SJCRH30 (cell line): ENCODE measurements around the gene EHBP1. TPM values are rescaled to one million over a fixed set of nuclear protein-coding genes. Genes with fewer than 3 reads are reported as not detected.

Experiments used
- DNase-seq, 2 experiments: peaks; one replicate each; pipeline ENCODE4 v3.0.0-alpha.2; 2015 to 2020
- H3K27ac ChIP-seq: fragments of 250-450 bp; sonication (Bioruptor Pico); 2 replicates; pipeline ENCODE4 v1.5.1; 2020; ENCODE audit warnings: mild to moderate bottlenecking, moderate library complexity
- H3K27me3 ChIP-seq: fragments of 250-450 bp; sonication (Bioruptor Pico); 2 replicates; pipeline ENCODE4 v1.5.1; 2020; ENCODE audit warnings: mild to moderate bottlenecking, moderate library complexity
- H3K36me3 ChIP-seq: fragments of 250-450 bp; sonication (Bioruptor Pico); 2 replicates; pipeline ENCODE4 v1.5.1; 2020; ENCODE audit warnings: mild to moderate bottlenecking, moderate library complexity
- H3K4me1 ChIP-seq: fragments of 250-450 bp; sonication (Bioruptor Pico); 2 replicates; pipeline ENCODE4 v1.5.1; 2020; ENCODE audit warnings: mild to moderate bottlenecking, moderate library complexity
- H3K4me3 ChIP-seq: fragments of 250-450 bp; sonication (Bioruptor Pico); 2 replicates; pipeline ENCODE4 v1.5.1; 2020; ENCODE audit warnings: mild to moderate bottlenecking, moderate library complexity
- H3K9me3 ChIP-seq: fragments of 250-450 bp; sonication (Bioruptor Pico); replicated peaks from 2 replicates; pipeline ENCODE4 v1.5.1; 2020; ENCODE audit warnings: mild to moderate bottlenecking, moderate library complexity
- total RNA-seq: library from RNA; depleted of rRNA; stranded (reverse); fragments of >200 nt; shearing (Covaris generic); gene quantifications from 2 replicates; pipeline ENCODE4 v1.2.3, GENCODE V29; 2014

The EHBP1 gene
- total RNA-seq, 1 experiment from 2014 or later: 32.7 TPM

- H3K4me3 ChIP-seq: no peak overlapping the region
- no peaks in the 10 kb centered on the region for H3K27me3 ChIP-seq
- H3K4me1 ChIP-seq: no peaks in the 10 kb centered on the region
- no peak for DNase-seq
- H3K27ac ChIP-seq: no peak overlapping the region
- no peaks in the 10 kb centered on the region for H3K9me3 ChIP-seq
- H3K36me3 ChIP-seq: peaks cover 30% of the 10 kb centered on the region
Measured at GRCh38 chr2:63051795-63052333, 346.4 kb downstream of the EHBP1 start.

- Histone ChIP-seq H3K4me1 (no peaks in the 10 kb centered on the region), H3K4me3 (no peak overlapping the region), H3K27me3 (no peaks in the 10 kb centered on the region), H3K36me3 (peaks cover 37% of the 10 kb centered on the region), H3K9me3 (no peaks in the 10 kb centered on the region), H3K27ac (no peak overlapping the region)
- DNase-seq: no peak
Measured at GRCh38 chr2:63052411-63053080, 347.0 kb downstream of the EHBP1 start.

DNA sequence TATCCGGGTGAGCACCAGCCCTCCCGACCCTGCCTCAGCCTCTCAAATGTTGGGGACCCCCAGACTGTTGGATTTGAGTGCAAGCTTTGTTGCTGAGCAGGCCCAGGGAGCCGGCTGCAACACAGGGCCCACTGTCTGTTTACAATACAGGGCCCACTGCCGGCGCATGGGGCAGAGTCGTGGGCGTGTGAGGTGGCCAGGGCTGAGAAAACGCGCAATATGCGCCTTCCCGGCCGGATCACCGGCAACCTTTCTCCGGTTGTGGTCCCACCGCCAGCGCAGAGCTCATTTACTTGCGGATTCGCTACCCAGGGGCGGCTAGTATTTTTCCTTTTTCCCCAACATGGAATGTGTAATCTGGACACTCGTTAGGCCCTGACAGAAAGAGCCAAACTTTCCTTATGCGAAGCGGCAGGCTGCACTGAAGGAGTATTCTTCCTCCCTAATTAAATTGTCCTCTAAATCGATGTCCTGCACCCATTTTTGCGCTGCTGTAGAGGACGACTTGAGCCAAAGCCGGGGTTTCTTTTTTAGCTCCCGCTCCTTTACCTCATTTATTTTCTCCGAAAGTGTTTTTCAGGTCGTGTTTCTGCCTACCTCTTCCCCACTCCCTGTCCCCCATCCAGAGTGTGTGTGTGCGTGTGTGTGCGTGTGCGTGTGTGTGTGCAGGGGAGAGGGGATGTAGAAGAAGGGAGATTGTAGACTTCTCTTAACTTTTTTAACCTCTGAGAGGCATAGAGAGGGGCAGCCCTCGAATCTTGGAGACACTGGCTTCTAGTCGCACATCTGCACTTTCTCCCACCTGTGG lies 347.8 kb downstream of the EHBP1 start:
- no peaks in the 10 kb centered on the region for H3K27me3 ChIP-seq
- no peak overlapping the region for H3K4me3 ChIP-seq
- no peak for DNase-seq
- peaks cover 39% of the 10 kb centered on the region for H3K36me3 ChIP-seq
- H3K9me3 ChIP-seq: no peaks in the 10 kb centered on the region
- H3K4me1 ChIP-seq: no peaks in the 10 kb centered on the region
- no peak overlapping the region for H3K27ac ChIP-seq

DNA sequence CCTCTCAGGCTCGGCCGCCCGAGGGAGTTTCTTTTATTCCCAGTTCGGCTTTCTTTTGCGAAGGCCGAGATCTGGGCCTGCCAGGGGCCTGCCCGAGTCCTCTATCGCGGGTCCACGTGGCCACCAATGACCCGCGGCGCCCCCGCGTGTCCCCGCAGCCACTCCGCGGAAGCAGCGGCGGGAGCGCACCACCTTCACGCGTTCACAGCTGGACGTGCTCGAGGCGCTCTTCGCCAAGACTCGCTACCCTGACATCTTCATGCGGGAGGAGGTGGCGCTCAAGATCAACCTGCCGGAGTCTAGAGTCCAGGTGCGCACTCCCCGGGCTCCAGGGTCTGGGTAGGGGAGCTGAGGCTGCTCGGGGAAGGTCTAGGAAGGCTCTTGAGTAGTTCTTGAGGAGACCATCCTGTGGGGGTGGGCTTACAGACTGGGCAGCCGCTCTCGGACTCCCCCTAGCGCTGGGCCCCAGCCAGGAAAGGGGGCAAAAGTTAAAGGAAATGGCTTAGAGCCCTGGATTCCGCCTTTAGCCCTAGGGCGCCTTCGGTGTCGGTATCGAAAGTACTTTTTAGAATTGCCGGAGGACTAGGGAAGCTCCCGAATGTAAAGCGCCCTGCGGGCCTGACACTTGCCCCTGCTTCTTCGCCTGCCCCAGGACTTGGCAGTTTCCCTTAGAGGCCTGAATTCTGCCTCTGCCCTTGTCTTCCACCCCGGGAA lies 348.5 kb downstream of the EHBP1 start:
- Histone ChIP-seq H3K27ac (no peak overlapping the region), H3K27me3 (no peaks in the 10 kb centered on the region), H3K36me3 (peaks cover 39% of the 10 kb centered on the region), H3K9me3 (no peaks in the 10 kb centered on the region), H3K4me3 (no peak overlapping the region), H3K4me1 (no peaks in the 10 kb centered on the region)
- no peak for DNase-seq

GRCh38 chr2:63054841-63055225 lies 349.3 kb downstream of the EHBP1 start:
- DNase-seq: no peak
- H3K27me3 ChIP-seq: no peaks in the 10 kb centered on the region

DNA sequence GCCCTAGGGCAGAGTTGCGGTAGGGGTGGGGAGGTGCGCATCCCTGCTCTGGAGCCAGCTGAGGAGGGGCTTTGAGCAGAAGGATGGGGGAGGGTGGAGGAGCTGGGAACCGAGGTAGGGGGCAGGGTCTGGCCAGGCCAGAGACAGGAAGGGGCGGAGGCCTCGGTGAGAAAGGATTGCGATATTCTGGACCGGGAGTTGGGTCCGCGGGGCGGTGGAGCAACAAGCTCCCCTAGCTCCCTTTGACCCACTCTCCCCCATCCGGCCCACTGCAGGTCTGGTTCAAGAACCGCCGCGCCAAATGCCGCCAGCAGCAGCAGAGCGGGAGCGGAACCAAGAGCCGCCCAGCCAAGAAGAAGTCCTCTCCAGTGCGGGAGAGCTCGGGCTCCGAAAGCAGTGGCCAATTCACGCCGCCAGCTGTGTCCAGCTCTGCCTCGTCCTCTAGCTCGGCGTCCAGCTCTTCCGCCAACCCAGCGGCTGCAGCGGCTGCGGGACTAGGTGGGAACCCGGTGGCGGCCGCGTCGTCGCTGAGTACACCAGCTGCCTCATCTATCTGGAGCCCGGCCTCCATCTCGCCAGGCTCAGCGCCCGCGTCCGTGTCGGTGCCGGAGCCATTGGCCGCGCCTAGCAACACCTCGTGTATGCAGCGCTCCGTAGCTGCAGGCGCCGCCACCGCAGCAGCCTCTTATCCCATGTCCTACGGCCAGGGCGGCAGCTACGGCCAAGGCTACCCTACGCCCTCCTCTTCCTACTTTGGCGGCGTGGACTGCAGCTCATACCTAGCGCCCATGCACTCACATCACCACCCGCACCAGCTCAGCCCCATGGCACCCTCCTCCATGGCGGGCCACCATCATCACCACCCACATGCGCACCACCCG lies 350.0 kb downstream of the EHBP1 start:
- Histone ChIP-seq H3K27ac (no peak overlapping the region), H3K27me3 (no peaks in the 10 kb centered on the region), H3K4me1 (no peaks in the 10 kb centered on the region), H3K4me3 (no peak overlapping the region), H3K9me3 (no peaks in the 10 kb centered on the region), H3K36me3 (peaks cover 39% of the 10 kb centered on the region)
- DNase-seq: no peak

More at GRCh38 chr2:63054841-63055225, 349.3 kb downstream of the EHBP1 start:
- Histone ChIP-seq H3K36me3 (peaks cover 39% of the 10 kb centered on the region), H3K27ac (no peak overlapping the region), H3K9me3 (no peaks in the 10 kb centered on the region), H3K4me3 (no peak overlapping the region), H3K4me1 (no peaks in the 10 kb centered on the region)

- Histone ChIP-seq H3K9me3 (no peaks in the 10 kb centered on the region), H3K27ac (no peak overlapping the region), H3K36me3 (peaks cover 39% of the 10 kb centered on the region), H3K4me3 (no peak overlapping the region), H3K27me3 (no peaks in the 10 kb centered on the region), H3K4me1 (no peaks in the 10 kb centered on the region)
- no peak for DNase-seq
Measured at GRCh38 chr2:63056107-63057050, 350.9 kb downstream of the EHBP1 start.

GRCh38 chr2:63057249-63058143 lies 352.0 kb downstream of the EHBP1 start:
- Histone ChIP-seq H3K27me3 (no peaks in the 10 kb centered on the region), H3K27ac (no peak overlapping the region), H3K36me3 (peaks cover 39% of the 10 kb centered on the region), H3K4me1 (no peaks in the 10 kb centered on the region), H3K4me3 (no peak overlapping the region), H3K9me3 (no peaks in the 10 kb centered on the region)
- no peak for DNase-seq

DNA sequence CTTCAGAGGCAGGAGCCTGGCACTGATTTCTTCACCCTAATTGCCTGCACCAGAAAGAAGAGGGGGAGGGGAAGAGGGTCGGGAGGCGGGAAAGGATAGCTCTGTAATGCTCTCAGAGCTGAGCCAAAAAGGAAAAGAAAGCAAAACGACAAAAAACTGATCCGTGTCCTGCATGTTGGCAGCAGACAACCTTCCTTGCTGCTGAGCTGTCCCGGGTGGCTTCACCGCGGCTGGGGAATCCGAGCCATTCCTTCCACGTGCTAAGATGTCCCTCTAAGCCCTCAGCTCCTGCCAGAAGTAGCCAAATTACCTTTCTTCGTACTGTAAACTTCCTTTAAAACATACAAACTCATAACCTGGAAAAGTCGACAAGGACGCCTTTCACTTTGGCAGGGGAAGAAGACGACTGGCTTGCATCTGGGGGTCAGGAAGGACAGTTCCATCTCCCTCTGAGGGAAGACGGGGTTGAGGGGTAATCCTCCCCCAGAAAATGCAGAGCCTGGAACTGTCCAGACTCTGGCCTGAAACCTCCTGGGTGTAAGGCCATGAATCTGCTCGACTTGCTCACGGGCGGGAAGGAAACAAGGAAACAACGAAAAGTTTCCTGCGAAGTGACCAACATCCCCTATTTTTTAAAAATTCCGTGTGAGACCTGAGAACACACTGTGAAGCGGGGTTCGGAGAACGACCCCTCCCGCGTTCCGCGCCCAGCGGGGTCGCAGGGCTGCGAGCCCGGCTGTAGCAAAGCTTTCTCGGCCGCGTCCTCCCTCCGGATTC lies 352.8 kb downstream of the EHBP1 start:
- Histone ChIP-seq H3K9me3 (no peaks in the 10 kb centered on the region), H3K36me3 (peaks cover 34% of the 10 kb centered on the region), H3K27ac (no peak overlapping the region), H3K27me3 (no peaks in the 10 kb centered on the region), H3K4me3 (no peak overlapping the region), H3K4me1 (no peaks in the 10 kb centered on the region)
- no peak for DNase-seq

GRCh38 chr2:63058921-63059792 lies 353.6 kb downstream of the EHBP1 start:
- DNase-seq: no peak
- H3K4me3 ChIP-seq: no peak overlapping the region

GRCh38 chr2:63059793-63060471 lies 354.4 kb downstream of the EHBP1 start:
- H3K4me1 ChIP-seq: no peaks in the 10 kb centered on the region
- H3K27me3 ChIP-seq: no peaks in the 10 kb centered on the region
- H3K4me3 ChIP-seq: no peak overlapping the region
- H3K9me3 ChIP-seq: no peaks in the 10 kb centered on the region
- H3K36me3 ChIP-seq: peaks cover 23% of the 10 kb centered on the region
- no peak for DNase-seq
- H3K27ac ChIP-seq: no peak overlapping the region

More at GRCh38 chr2:63058921-63059792, 353.6 kb downstream of the EHBP1 start:
- H3K9me3 ChIP-seq: no peaks in the 10 kb centered on the region
- H3K4me1 ChIP-seq: no peaks in the 10 kb centered on the region
- H3K36me3 ChIP-seq: peaks cover 28% of the 10 kb centered on the region
- no peak overlapping the region for H3K27ac ChIP-seq
- no peaks in the 10 kb centered on the region for H3K27me3 ChIP-seq
